Activated naive CD8-positive, alpha-beta T cell treated with anti-CD3 and anti-CD28 coated beads for 36 hours (primary cell): Measurements from ENCODE around the gene PLD3. TPM values are rescaled to one million over a fixed set of nuclear protein-coding genes. Genes with fewer than 3 reads are reported as not detected.
A peak's percentile ranks its signal among the peaks of the same experiment; 100 is the strongest.
"Not testable (repeated sequence)": the region's sequence is repeated elsewhere in the genome, so short reads cannot be mapped to it uniquely, and the experiment has no call there.

Experiments
- DNase-seq: peaks from one replicate; pipeline ENCODE4 v3.0.0; 2021
- H3K27ac Mint-ChIP-seq: one replicate; pipeline ENCODE4 v1.8.0; 2022; ENCODE audit warnings: mild to moderate bottlenecking, moderate library complexity, mixed read lengths
- H3K27me3 Mint-ChIP-seq: one replicate; pipeline ENCODE4 v1.8.0; 2022; ENCODE audit warnings: mild to moderate bottlenecking, mixed read lengths
- H3K36me3 Mint-ChIP-seq: one replicate; pipeline ENCODE4 v1.8.0; 2021; ENCODE audit warnings: mild to moderate bottlenecking, mixed read lengths
- H3K4me1 Mint-ChIP-seq: one replicate; pipeline ENCODE4 v1.8.0; 2021; ENCODE audit warnings: mixed read lengths
- H3K4me3 Mint-ChIP-seq: one replicate; pipeline ENCODE4 v1.8.0; 2022; ENCODE audit warnings: mild to moderate bottlenecking, moderate library complexity, mixed read lengths
- H3K9me3 Mint-ChIP-seq: one replicate; pipeline ENCODE4 v1.8.0; 2022; ENCODE audit warnings: mixed read lengths
- total RNA-seq, 2 experiments: library from RNA; stranded (reverse); gene quantifications; one replicate each; pipeline ENCODE4 v1.2.3, GENCODE V29; 2021

PLD3 gene
- total RNA-seq, 2 experiments from 2014 or later = 41.8 to 44.2 TPM

- H3K27ac Mint-ChIP-seq = no peak overlapping the region
Observed at GRCh38 chr19:40400559-40400958, 52.1 kb downstream of the PLD3 start.

GRCh38 chr19:40403262-40403984 lies 54.9 kb downstream of the PLD3 start:
- Mint-ChIP-seq H3K4me1 (peaks cover 12% of the 10 kb centered on the region), H3K4me3 (peak overlapping the region; percentile 84), H3K9me3 (no peaks in the 10 kb centered on the region), H3K27ac (peak overlapping the region; percentile 64), H3K36me3 (no peaks in the 10 kb centered on the region), H3K27me3 (no peaks in the 10 kb centered on the region)
- DNase-seq = peak; percentile 81

More at GRCh38 chr19:40400559-40400958, 52.1 kb downstream of the PLD3 start:
- no peak overlapping the region for H3K4me3 Mint-ChIP-seq
- DNase-seq = no peak
- peaks cover 9% of the 10 kb centered on the region for H3K4me1 Mint-ChIP-seq
- H3K27me3 Mint-ChIP-seq = no peaks in the 10 kb centered on the region
- H3K36me3 Mint-ChIP-seq = no peaks in the 10 kb centered on the region
- H3K9me3 Mint-ChIP-seq = no peaks in the 10 kb centered on the region

GRCh38 chr19:40407714-40408597 lies 59.5 kb downstream of the PLD3 start:
- H3K27me3 Mint-ChIP-seq = no peaks in the 10 kb centered on the region
- no peaks in the 10 kb centered on the region for H3K9me3 Mint-ChIP-seq
- no peaks in the 10 kb centered on the region for H3K36me3 Mint-ChIP-seq
- H3K27ac Mint-ChIP-seq = no peak overlapping the region
- peaks cover 9% of the 10 kb centered on the region for H3K4me1 Mint-ChIP-seq
- no peak for DNase-seq
- no peak overlapping the region for H3K4me3 Mint-ChIP-seq

GRCh38 chr19:40408598-40408925 lies 60.1 kb downstream of the PLD3 start:
- H3K36me3 Mint-ChIP-seq, DNase-seq, H3K4me3 Mint-ChIP-seq: not testable (repeated sequence)

DNA sequence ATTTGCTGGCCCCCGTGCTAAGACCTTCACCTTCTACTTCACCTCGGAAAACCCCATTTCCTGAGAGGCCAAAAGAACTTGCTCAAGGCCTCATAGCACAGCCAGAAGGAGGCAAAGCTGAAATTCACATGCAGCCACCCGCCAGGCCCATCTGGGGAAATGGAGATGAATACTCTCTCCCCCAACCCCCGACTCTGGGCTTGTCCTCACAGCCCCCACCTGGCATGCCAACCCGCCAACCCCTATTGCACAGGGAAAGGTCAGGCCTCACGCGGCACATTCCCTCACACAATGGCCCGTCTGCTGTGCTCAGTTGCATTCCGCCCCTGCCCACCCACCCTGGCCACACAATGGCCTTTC lies 61.5 kb downstream of the PLD3 start:
- Mint-ChIP-seq H3K4me3 (no peak overlapping the region), H3K36me3 (no peaks in the 10 kb centered on the region), H3K9me3 (no peaks in the 10 kb centered on the region), H3K27me3 (peaks cover 3% of the 10 kb centered on the region), H3K4me1 (peaks cover 3% of the 10 kb centered on the region), H3K27ac (no peak overlapping the region)
- DNase-seq = no peak

More at GRCh38 chr19:40408598-40408925, 60.1 kb downstream of the PLD3 start:
- not testable (repeated sequence) for H3K27me3 Mint-ChIP-seq, H3K9me3 Mint-ChIP-seq, H3K27ac Mint-ChIP-seq, H3K4me1 Mint-ChIP-seq

DNA sequence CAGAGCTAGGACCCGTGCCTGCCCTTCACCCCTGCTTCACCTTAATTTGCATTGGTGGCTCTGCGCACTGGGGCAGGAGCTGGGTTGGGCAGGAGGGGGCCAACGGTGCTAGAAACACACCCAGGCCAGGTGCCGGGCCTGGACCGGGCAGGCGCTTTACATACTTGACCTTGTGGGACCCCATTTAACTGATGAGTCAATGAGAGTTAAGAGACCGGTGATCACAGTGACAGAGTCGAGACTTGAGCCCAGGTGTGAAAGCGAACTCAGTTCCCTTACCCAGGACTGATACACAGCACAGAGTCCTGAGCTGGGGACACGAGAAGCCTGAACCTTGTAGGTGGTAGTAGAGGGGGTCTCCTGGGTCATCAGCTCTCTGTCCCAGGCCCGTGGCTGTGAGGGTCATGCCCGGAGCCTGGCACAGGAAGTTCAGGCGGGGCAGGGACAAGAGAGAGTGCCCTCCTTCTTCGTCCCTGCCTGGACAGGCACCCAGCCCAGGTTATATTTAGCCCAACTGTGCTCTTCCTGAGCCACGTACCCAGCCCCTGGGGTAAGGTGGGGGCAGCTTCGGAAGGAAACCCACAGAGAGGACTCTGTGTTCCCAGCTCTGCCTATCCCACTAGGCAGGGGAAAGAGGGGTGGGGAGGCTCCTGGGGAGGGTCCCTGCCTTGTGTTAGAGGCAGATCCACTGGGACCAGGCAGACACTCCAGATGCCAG lies 62.8 kb downstream of the PLD3 start:
- no peaks in the 10 kb centered on the region for H3K36me3 Mint-ChIP-seq
- no peak overlapping the region for H3K4me3 Mint-ChIP-seq
- no peak overlapping the region for H3K27ac Mint-ChIP-seq
- DNase-seq = no peak
- H3K4me1 Mint-ChIP-seq = peaks cover 3% of the 10 kb centered on the region
- peaks cover 3% of the 10 kb centered on the region for H3K27me3 Mint-ChIP-seq
- no peaks in the 10 kb centered on the region for H3K9me3 Mint-ChIP-seq

GRCh38 chr19:40411958-40412499 lies 63.5 kb downstream of the PLD3 start:
- no peaks in the 10 kb centered on the region for H3K9me3 Mint-ChIP-seq
- no peak overlapping the region for H3K4me3 Mint-ChIP-seq
- H3K36me3 Mint-ChIP-seq = no peaks in the 10 kb centered on the region
- H3K27me3 Mint-ChIP-seq = peaks cover 3% of the 10 kb centered on the region
- peaks cover 5% of the 10 kb centered on the region for H3K4me1 Mint-ChIP-seq
- no peak overlapping the region for H3K27ac Mint-ChIP-seq
- DNase-seq = no peak

- no peaks in the 10 kb centered on the region for H3K36me3 Mint-ChIP-seq
- H3K27me3 Mint-ChIP-seq = peaks cover 3% of the 10 kb centered on the region
- no peak for DNase-seq
- no peaks in the 10 kb centered on the region for H3K9me3 Mint-ChIP-seq
- peaks cover 5% of the 10 kb centered on the region for H3K4me1 Mint-ChIP-seq
- H3K27ac Mint-ChIP-seq = no peak overlapping the region
- no peak overlapping the region for H3K4me3 Mint-ChIP-seq
Observed at GRCh38 chr19:40412866-40413265, 64.4 kb downstream of the PLD3 start.

DNA sequence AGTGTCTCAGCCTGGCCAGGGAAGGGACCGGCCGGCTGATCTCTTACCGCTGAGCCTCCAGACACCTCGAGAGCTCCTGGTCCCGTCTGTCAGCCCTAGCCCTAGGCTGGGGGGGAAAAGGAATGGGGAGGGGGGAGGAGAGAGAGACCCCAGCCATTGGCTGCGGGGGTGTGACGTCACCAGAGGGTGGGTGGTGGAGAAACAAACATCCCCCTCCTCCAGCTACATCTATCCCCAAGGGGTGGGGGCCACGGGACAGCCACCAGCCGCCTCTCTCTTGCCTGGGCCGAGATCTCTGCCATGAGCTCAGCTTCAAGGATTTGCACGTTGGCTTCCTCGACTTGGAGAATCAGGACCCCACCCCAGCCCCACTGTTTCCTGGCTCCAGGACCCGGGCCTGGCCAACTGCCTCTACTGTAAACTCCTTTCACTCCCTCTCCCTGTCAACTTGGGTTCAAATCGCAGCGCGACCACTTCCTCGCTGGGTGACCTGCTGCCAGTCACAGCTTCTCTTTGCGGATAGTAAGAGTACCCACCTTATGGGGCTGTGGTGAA lies 64.9 kb downstream of the PLD3 start, which contains the start of gene PRX:
Gene PRX, minus strand, starts transcription at position 88 of the 555 bp plus-strand sequence. CDS start 5,446 bp downstream, outside the sequence.
- no peak for DNase-seq
- Mint-ChIP-seq H3K36me3 (no peaks in the 10 kb centered on the region), H3K27ac (no peak within 1 kb of the TSS), H3K4me3 (no peak within 1 kb of the TSS), H3K27me3 (peaks cover 3% of the 10 kb centered on the region), H3K4me1 (peaks cover 4% of the 10 kb centered on the region), H3K9me3 (no peaks in the 10 kb centered on the region)

- no peak overlapping the region for H3K27ac Mint-ChIP-seq
- DNase-seq = no peak
- H3K4me1 Mint-ChIP-seq = peaks cover 6% of the 10 kb centered on the region
- H3K4me3 Mint-ChIP-seq = no peak overlapping the region
- H3K27me3 Mint-ChIP-seq = peaks cover 3% of the 10 kb centered on the region
- H3K36me3 Mint-ChIP-seq = no peaks in the 10 kb centered on the region
- no peaks in the 10 kb centered on the region for H3K9me3 Mint-ChIP-seq
Observed at GRCh38 chr19:40414542-40415535, 66.3 kb downstream of the PLD3 start.

DNA sequence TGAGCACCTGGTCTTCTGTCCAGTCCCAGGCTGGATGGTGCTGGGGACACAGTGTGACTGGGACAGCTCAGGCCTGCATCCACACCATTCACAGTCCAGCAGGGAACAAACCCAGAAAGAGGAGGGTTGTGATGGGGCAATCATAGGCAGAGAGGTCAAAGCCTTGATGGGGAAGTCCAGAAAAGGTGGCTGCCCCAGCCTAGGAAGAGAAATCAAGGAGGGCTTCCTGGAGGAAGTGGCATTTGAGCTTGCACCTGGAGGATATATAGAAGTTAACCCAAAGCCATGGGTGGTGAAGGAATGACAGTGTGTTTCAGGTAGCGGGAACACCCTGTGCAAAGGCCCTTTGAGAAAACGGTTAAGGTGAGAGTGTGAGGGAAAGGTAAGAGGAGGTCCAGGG lies 67.3 kb downstream of the PLD3 start:
- DNase-seq = no peak
- Mint-ChIP-seq H3K27ac (no peak overlapping the region), H3K4me3 (no peak overlapping the region), H3K4me1 (peaks cover 6% of the 10 kb centered on the region), H3K27me3 (peaks cover 3% of the 10 kb centered on the region), H3K9me3 (no peaks in the 10 kb centered on the region), H3K36me3 (no peaks in the 10 kb centered on the region)

- H3K27me3 Mint-ChIP-seq = peaks cover 3% of the 10 kb centered on the region
- H3K36me3 Mint-ChIP-seq = no peaks in the 10 kb centered on the region
- H3K4me3 Mint-ChIP-seq = no peak overlapping the region
- DNase-seq = peak; percentile 28
- H3K27ac Mint-ChIP-seq = peak overlapping the region; percentile 1
- peaks cover 9% of the 10 kb centered on the region for H3K4me1 Mint-ChIP-seq
- H3K9me3 Mint-ChIP-seq = no peaks in the 10 kb centered on the region
Observed at GRCh38 chr19:40416918-40417642, 68.6 kb downstream of the PLD3 start.

DNA sequence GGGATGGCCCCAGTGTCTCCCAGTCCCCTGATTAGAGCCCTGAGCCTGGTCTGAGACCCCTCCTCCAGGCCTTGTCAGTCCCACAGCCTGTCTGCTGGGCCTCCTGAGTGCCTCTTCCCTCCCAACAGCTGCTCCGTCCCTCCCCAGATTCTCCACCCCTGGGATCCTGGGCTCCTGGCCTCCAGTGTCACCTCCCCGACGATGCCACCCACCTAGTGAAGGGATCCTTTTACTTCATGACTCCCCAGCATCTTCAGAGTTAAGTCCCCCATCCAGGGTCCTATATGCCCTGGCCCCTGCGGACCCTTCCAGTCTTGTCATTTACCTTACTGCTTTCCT lies 69.1 kb downstream of the PLD3 start:
- peak overlapping the region; percentile 54 for H3K27ac Mint-ChIP-seq
- no peaks in the 10 kb centered on the region for H3K9me3 Mint-ChIP-seq
- peaks cover 14% of the 10 kb centered on the region for H3K4me1 Mint-ChIP-seq
- peaks cover 4% of the 10 kb centered on the region for H3K36me3 Mint-ChIP-seq
- peaks cover 3% of the 10 kb centered on the region for H3K27me3 Mint-ChIP-seq
- no peak overlapping the region for H3K4me3 Mint-ChIP-seq
- DNase-seq = no peak
